CD4-positive, alpha-beta T cell treated with Interleukin-2 at 100 ng/mL for 4 hours (primary cell): ENCODE results near the gene PDE8A.
A peak's percentile ranks its signal among the peaks of the same experiment; 100 is the strongest.

Experiments
- DNase-seq: peaks from one replicate; pipeline ENCODE4 v3.0.0-alpha.2; 2020; ENCODE audit warnings: low spot score

PDE8A gene

GRCh38 chr15:85031944-85032558, 50.4 kb downstream of the PDE8A start:
- no peak for DNase-seq

GRCh38 chr15:85033148-85033547, 51.5 kb downstream of the PDE8A start:
- no peak for DNase-seq

- no peak for DNase-seq
These were observed 52.6 kb downstream of the PDE8A start for GRCh38 chr15:85034276-85034675.

GRCh38 chr15:85035980-85036379, 54.3 kb downstream of the PDE8A start:
- DNase-seq: no peak

GRCh38 chr15:85036716-85037115, 55.1 kb downstream of the PDE8A start:
- no peak for DNase-seq

- DNase-seq: no peak
These were observed 56.0 kb downstream of the PDE8A start for GRCh38 chr15:85037641-85038040.

GRCh38 chr15:85041230-85041629, 59.6 kb downstream of the PDE8A start:
- no peak for DNase-seq

- peak; percentile 48 for DNase-seq
These were observed 62.7 kb downstream of the PDE8A start for GRCh38 chr15:85044251-85044853.

DNA sequence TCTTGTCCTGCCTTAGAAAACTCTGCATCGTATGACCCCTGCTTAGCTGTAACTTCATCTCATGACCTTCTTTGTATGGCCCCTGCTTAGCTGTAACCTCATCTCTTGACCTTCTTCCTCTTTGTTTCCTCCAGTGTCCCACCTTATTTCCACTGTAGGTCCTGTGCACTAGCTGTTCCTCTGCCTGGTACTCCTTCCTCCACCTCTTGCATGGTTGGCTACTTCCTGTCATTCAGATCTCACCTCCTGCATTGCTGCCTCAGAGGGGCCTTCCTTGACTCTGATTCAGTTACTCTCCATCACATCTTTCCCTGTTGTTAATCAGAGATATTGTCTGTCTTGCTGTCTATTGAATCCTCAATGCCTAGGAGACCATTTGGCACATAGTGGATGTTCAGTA, 63.2 kb downstream of the PDE8A start:
- DNase-seq: no peak

DNA sequence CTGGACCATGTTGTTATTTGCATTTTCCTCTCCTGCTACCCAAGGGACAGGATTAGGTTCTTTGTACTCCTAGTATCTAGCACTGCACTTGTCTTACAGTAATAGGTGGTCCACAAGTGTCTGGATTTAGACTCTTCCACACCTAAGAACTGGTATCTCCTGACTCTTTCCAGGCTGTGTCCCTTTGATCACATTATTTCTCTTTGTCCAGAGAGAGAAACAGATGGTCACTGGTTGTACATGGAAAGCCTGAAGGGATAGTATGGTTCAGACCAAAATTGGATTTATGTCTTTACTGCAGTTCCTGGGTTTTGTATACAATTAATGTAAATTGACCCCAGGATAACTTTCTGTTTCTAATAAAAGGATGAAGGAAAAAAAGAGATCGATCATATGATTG, 64.0 kb downstream of the PDE8A start:
- no peak for DNase-seq

- DNase-seq: no peak
These were observed 65.8 kb downstream of the PDE8A start for GRCh38 chr15:85047271-85047948.

- DNase-seq: no peak
These were observed 66.8 kb downstream of the PDE8A start for GRCh38 chr15:85048430-85048829.

DNA sequence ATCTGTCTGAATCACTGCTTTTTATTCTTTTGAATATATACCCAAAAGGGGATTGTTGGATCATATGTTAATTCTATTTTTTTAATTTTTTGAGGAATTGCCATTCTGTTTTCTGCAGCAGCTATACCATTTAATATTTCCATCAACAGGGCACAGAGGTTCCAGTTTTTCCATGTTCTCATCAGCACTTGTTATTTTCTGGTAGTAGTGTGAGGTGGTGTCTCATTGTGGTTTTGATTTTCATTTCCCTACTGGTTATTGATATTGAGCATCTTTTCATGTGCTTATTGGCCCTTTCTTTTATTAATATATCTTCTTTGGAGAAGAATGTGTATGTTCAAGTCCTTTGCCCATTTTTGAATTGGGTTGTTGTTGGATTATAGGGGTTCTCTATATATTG, 68.1 kb downstream of the PDE8A start:
- DNase-seq: no peak

DNA sequence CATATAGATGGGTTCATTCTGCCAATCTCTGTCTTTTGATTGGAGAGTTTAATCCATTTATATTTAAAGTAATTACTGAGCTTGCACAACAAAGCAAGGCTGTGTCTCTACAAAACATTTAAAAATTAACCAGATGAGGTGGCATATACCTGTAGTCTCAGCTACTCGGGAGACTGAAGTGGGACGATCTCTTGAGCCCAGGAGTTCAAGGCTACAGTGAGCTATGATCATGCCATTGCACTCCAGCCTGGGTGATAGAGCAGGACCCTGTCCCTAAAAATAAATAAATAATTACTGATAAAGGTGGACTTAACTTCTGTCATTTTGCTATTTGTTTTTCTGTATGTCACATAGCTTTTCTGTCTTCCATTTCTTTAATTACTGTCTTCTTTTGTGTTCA, 78.1 kb downstream of the PDE8A start:
- no peak for DNase-seq

DNA sequence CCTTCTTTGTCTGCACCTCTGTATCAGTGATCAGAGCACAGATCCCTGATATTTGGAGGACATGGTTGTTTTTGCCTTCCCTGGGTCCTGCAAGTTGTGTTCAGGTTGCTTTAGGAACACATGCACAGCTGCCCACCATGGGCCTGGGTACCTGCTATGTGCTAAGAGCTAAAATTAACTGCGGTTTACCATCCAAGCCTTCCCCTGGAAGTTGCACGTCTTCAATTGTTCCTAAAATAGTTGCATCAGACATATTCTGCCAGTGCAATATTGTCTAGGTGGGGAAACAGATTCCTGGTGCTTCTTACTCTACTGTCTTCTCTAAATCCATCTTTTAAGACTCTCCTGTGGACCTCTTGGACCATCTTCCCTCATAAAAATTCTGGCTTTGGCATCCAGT, 80.9 kb downstream of the PDE8A start:
- no peak for DNase-seq

DNA sequence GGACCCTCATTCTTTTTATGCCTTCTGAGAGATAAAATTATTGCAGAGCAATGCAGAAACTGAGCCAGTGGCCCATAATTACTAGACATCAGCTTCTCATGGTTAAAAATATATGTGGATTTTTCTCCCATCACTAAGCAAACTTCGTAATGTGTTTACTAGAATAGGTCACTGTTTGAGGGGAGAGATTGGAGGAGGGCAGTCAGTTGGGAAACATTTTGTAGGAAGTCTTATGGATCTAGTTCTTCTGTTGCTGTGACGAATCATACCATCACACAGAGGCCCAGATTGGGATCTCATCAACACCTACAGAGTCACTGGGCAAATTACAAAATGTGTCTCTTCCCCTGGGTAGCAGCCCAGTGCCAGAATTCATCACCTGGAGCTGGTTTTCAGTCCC, 81.4 kb downstream of the PDE8A start:
- no peak for DNase-seq

DNA sequence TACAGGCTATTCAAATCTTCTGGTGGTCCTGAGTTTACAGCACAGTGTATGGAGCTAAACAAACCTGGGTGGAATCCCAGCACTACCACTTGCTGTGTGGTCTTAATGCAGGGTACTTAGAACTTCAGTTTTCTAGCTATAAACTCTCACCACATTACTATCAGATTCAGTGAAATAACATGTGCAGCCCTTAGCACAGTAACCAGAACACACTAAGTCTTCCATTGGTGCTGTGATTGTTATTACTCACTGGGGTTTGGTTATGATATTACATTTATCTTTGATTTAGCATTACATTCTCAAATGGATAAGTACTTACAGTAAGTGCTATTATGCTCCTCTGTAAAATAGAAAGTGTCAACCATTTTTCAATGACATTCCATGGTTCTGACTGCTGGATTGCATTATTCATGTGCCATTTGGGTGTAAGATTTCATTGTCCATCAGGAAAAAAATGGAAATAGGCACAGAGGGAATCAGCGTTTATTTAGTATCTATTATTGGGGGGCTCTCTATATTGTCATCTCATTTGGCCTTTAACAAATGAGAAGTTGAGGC, 81.9 kb downstream of the PDE8A start:
- no peak for DNase-seq

GRCh38 chr15:85064710-85065109, 83.1 kb downstream of the PDE8A start:
- DNase-seq: no peak

DNA sequence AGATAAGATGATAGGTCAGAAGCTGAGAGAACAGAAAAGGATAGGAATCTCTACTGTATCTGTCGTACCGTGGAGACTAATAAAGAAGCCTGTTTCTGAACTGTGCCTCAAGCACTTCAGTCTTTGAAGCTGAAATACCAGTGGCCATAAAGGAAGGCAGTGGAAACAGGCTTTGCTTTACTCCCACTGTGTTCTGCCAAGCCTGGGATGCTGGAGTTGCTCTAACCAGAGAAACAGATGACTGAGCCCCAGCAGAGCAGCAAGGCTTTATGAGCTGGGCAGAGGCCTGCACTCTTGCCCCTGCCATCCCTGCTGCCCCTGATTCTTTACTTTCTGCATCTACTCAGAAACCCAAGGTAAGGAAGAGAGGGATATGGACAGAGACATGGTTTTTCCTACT, 89.4 kb downstream of the PDE8A start:
- no peak for DNase-seq

DNA sequence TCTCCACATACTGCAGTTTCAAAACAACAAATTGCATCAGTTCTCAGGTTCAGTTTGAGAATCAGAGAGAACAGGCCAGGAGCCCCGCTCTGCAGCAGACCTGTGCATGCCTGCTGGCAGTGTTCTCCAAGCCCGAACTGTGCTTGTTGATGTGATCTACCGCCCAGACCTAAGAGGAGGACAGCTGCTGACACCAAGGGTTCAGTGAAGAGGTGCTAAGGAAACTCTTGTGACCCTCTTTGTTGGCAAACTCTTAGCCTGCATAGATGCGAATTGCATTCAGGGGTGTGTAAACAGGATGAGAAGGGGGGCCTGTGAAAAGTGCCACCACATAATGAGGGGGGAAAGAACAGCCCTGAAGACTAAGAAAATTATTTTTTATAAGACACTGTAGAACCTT, 89.8 kb downstream of the PDE8A start:
- no peak for DNase-seq

DNA sequence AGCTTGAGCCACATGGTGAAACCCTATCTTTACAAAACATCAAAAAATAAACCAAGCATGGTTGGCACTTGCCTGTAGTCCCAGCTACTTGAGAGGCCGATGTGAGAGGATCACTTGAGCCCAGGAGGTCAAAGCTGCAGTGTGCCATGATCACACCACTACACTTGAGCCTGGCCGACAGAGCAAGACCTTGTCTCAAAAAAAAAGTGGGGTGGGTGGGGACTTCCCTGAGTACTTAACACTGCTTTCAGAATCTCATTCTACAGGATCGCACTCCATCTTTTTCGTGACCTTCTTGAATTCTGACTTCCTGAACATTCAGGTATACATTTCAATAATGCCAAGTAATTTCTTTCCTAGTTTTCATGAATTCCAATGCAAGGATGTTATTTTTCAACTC, 91.3 kb downstream of the PDE8A start:
- DNase-seq: no peak

GRCh38 chr15:85073556-85074194, 92.0 kb downstream of the PDE8A start:
- no peak for DNase-seq

GRCh38 chr15:85086855-85087254, 105.2 kb downstream of the PDE8A start:
- DNase-seq: no peak
